GM21360 (cell line): ENCODE data around the gene BRMS1L.
A peak's percentile ranks its signal among the peaks of the same experiment; 100 is the strongest.
"Not testable (repeated sequence)": the region's sequence is repeated elsewhere in the genome, so short reads cannot be mapped to it uniquely, and the experiment has no call there.

Source experiments
- ATAC-seq: cut with Tn5 transposase; IDR thresholded peaks from one replicate; pipeline ENCODE4 v1.9.1; 2021; ENCODE audit warnings: mild to moderate bottlenecking, moderate library complexity; ENCODE audit not compliant: unreplicated experiment

The BRMS1L gene

DNA sequence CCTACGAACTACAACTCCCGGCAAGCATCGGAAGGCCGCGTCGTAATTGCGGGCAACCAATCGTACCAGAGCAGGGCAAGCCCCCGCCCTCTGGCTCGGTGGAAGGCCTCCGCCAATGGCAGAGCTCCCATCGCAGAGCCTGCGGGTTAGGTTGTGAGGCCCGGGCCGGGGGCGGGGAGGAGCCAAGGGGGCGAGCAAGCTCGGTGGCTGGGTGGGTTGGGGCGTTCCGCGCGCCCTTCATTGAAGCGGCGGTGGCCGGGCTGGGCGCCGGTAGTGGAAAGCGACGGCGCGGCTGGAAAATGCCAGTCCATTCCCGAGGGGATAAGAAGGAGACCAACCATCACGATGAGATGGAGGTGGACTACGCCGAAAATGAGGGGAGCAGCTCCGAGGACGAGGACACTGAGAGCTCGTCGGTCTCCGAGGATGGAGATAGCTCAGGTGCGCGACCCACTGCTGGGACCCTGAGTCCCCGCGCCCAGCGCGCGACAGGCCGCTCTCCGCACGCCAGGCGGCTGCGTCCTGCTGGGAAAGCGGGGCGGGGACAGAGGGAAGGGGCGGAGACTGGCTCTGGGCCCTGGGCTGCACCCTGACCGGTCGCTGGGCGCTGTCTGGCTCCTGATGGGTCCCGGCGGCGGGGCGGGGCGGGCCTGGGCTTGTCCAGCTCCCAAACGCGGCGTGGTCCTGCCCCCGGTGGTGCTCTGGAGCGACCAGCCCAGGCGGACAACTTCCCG, at the start of gene BRMS1L:
BRMS1L (plus strand) TSS at position 121 of the 734 bp plus-strand sequence; CDS start at position 300, 179 bp downstream.
- peak; percentile 97 for ATAC-seq

DNA sequence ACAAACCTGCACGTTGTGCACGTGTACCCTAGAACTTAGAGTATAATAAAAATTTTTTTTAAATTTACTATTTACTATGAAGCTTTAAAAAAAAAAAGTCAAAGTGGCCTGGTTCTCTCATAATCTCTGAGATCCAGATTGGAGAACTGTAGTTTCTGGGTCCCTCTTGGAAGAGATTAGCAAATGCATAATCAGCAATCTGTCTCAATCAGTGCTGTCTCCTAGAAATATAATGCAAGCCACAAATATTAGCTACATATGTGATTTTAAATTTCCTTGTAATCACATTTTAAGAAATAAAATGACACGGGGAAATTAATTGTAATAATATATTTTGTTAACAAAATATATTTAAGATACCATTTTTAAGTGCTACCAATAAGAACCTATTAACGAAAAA, 49.3 kb upstream of the BRMS1L start:
- no peak for ATAC-seq

DNA sequence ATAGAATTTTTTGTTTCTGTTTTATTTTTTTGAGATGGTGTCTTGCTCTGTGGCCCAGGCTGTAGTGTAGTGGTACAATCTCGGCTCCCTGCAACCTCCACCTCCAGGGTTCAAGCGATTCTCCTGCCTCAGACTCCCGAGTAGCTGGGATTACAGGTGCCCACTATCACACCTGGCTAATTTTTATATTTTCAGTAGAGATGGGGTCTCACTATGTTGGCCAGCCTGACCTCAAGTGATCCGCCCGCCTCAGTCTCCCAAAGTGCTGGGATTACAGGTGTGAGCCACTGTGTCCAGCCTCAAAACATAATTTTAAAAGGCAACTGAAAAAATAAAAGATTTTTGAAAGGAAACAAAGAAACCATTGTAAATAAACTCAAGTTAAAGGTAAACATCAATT, 48.6 kb upstream of the BRMS1L start:
- ATAC-seq = not testable (repeated sequence)

DNA sequence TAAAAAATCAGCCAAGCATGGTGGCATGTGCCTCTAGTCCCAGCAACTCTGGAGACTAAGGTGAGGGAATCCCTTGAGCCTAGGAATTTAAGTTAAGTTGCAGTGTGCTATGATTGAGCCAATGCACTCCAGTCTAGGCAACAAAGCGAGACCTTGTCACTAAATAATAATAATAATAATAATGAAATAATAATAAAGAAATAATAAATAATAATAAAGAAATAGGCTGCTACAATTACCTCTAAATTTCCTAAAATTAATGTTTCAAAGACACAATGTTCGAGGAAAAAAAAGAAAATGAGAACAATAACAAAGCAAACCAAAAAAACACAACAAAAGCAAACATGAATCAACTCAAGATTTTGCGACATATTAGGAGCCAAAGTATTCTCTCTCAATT, 46.8 kb upstream of the BRMS1L start:
- no peak for ATAC-seq

DNA sequence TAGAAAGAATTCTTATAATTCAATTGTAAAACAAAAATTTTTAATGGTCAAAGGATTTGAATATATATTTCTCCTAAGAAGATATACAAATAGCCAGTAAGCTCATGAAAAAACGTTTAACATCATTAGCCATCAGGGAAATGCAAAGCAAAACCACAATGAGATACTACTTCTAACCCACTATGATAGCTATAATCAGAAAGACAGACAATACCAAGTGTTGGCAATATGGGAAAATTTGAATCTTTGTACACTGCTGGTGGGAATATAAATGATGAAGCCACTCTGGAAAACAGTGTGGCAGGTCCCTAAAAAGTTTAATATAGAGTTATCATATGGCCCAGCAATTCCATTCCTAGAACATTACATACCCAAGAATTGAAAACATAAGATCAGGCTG, 42.4 kb upstream of the BRMS1L start:
- no peak for ATAC-seq

- no peak for ATAC-seq
These were observed 39.3 kb upstream of the BRMS1L start for GRCh38 chr14:35786856-35787255.

GRCh38 chr14:35789651-35790050, 36.5 kb upstream of the BRMS1L start:
- ATAC-seq = no peak

DNA sequence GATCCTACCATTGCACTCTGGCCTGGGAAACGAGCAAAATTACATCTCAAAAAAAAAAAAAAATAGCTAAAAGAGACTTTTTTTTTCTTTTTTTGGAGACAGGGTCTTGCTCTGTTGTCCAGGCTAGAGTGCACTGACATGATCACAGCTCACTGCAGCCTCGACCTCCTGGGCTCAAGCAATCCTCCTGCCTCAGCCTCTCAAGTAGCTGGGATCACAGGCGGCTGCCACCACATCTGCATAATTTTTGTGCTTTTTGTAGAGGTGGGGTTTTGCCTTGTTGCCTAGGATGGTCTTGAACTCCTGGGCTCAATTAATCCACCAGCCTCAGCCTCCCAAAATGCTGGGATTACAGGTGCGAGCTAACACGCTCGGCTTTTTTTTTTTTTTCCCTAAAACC, 28.3 kb upstream of the BRMS1L start:
- ATAC-seq = no peak

DNA sequence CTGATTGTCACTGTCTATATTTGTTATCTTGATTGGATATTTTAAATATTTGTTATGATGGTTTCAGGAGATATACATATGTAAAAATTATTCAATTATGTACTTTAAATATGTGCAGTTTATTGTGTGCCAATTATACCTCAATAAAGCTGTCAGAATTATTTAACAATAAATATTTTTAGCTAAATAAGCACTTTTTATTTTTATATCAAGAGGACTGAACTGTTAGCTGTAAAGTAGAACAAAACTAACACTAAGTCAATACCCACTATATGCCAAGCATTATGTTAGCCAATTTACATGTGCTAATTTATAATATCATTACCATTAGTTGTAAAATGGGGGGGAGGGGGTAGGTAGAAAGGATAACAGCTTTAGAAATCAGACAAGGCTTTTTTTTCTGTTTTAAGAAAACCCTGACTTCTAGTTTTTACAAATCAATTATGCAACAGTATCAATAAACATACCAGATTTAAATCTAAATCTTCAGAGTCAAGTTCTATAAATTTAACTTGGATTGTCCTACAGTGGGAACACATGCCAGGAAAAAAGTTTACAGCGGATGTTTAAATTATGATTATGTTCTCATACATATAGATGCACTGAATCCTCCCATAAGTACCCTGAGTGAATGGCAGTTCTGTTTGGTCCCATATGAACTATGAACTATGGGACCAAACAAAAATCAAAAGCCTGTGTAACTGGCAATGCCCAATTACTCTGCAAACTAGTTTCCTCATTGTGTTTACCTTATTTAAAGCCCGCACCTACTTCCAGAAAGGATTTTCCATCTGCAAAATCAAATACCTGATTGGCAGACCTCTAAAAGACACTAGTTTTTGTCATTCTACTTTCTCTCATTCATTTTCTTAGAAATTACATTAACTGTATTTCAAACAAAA, 19.9 kb upstream of the BRMS1L start:
- ATAC-seq = no peak

DNA sequence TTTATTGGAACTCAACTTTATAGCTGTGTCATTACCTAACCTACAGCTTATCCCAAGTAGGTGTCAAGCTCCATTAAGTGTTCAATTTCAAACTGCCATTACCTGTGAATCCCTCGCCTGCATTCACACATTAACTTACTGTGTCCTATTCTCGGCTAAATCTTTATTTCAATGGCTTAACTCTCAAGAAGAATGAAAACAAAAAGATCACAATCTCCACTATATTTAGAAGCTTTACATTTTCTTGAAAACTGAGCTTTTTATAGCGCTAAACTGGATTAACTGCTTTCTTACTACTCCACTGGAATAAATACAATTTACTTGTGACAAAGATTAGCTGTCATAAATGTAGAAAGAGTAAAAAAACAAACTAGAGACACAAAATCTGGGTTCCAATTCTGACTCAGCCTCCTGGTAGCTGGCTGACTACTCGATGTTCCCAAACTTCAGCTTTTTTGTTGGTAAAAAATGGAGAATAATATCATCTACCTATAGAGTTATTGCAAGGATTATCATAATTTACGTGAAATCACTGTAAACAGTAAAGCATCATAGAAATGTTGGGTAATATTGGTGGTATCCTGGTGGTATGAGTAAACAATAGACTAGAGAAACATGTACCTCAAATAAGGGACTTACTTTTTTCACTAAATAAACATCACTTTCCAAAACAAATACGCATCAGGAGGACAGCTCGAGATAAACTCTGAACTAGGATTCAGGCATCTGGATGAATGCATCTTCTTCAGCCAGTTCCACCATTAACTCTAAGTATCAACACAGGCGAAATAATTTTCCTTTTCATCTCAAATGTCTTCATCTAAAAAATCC, 18.8 kb upstream of the BRMS1L start:
- ATAC-seq = no peak

GRCh38 chr14:35808076-35808637, 18.0 kb upstream of the BRMS1L start:
- ATAC-seq = no peak

DNA sequence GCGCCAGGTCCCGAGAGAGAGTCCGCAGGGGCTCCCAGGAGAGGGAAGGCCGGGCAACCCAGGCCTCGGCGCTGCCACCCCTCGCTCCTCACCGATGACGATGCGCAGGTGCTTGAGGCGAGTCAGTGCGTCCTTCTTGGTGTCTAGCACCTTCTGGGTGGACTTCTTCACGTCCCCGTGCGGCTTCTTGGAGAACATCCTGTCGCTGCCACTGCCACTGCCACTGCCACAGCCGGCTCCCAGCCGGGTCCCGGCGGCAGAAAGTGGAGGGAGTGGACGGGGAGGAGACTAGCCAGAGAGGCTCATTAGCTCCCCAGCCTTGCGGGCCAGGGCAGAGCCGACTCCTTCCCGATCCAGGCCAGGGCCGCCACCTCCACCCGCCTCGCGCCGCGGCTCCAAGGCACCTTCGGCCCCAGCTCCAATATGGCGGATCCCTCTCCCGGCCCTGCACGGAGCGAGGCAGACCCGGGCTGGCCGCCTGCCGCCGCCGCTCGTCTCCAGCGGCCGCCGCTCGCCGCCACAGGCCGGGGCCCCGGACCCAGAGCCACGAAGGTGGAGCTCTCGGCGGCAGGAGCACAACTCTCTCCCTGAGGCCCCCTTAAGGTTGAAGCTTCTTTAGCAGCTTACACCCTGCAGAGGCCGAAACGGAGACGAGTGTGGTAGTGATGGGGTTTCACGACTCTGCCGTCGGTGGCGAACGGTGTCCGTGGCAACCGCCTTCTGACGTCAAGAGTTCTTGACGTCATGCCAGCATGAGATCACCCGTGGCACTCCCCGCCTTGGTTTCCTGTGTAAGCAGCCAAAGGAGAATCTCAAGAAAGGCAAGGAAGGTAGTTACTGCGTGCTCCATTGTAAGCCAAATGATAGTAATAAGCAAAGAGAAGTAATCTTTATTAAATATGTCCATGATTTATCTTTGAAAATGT, 17.2 kb upstream of the BRMS1L start, which contains the start of gene RALGAPA1:
RALGAPA1 (minus strand) TSS at position 658 of the 926 bp plus-strand sequence; CDS start at position 198, 460 bp downstream.
- peak; percentile 97 for ATAC-seq

- no peak for ATAC-seq
These were observed 16.5 kb upstream of the BRMS1L start for GRCh38 chr14:35809597-35809996.

- ATAC-seq = no peak
These were observed 15.2 kb upstream of the BRMS1L start for GRCh38 chr14:35810963-35811362.

- peak; percentile 56 for ATAC-seq
These were observed 11.7 kb upstream of the BRMS1L start for GRCh38 chr14:35814371-35815005.

DNA sequence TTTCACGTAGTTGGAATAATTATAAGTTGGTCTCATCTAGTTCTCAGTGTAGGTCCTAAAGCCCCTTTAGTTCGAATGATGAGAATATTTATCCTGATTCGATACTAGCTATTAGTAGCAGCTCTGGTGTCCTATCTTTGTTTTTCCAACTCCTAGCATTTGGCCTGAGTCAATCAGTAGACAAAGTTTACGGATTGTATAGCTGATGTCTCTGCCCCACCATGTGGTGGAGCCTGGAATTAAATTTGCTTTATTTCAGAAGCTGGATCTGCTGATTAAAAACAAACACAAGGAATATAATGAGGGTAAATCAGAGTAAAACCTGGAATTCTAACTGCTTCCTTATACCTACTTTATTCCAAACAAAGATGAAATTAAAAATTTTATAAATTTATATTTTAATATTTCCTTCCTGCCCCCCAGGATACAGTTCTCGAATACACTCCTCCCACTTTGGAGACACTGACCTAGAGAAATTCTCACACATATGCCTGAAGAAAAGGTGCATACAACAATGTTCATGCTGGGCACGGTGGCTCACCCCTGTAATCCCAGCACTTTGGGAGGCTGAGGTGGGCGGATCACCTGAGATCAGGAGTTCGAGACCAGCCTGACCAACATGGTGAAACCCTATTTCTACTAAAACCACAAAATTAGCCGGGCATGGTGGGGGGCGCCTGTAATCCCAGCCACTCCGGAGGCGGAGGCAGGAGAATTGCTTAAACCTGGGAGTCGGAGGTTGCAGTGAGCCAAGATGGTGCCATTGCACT, 7.6 kb upstream of the BRMS1L start:
- ATAC-seq = no peak

DNA sequence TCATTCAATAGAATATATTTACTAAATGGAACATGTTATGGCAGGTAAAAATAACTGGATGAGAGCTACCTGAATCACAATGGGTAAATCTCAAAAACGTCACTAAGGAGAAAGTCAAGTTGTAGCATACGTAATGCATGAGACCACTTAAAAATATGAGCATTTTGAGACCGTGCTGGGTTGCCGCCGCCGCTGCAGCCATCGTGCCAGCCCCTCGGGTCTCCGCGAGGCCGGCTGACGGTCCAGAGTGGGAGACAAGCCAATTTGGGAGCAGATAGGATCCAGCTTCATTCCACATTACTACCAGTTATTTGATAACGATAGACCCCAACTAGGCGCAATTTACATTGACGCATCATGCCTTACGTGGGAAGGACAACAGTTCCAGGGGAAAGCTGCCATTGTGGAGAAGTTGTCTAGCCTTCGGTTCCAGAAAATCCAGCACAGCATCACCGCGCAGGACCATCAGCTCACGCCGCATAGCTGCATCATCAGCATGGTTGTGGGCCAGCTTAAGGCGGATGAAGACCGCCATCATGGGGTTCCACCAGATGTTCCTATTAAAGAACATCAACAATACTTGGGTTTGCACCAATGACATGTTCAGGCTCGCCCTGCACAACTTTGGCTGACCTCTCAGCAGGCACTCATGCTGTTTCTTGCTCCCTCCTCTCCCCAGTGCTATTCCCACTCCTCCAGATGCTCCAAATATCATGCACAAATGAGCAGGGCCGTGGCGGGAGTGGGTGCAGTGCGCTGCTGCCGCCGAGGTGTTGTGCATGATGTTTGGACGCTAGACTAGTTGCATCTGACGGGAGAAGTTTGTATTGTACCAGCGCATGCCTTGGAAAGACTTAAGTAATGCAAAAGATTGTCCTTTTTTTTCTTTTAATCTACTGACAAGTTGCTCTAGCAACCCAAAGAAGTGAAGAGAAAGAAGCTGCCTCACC, 6.3 kb upstream of the BRMS1L start:
- ATAC-seq = no peak
